C1 segment of cervical spinal cord (tissue), 14 donors: ENCODE measurements around the gene MYO7A.
"Not testable (repeated sequence)": the region's sequence is repeated elsewhere in the genome, so short reads cannot be mapped to it uniquely, and the experiment has no call there.

Experiments used
- DNase-seq, 14 donors: peaks; one replicate each; lab custom pipeline; 2025; lab: John Stamatoyannopoulos, UW

The MYO7A gene

GRCh38 chr11:77092382-77092781, 35.7 kb upstream of the MYO7A start:
- peak in 4 of 14 donors; percentile 16 to 59 (median 44) for DNase-seq

- no peak for DNase-seq
Measured at GRCh38 chr11:77093056-77093891, 34.8 kb upstream of the MYO7A start.

DNA sequence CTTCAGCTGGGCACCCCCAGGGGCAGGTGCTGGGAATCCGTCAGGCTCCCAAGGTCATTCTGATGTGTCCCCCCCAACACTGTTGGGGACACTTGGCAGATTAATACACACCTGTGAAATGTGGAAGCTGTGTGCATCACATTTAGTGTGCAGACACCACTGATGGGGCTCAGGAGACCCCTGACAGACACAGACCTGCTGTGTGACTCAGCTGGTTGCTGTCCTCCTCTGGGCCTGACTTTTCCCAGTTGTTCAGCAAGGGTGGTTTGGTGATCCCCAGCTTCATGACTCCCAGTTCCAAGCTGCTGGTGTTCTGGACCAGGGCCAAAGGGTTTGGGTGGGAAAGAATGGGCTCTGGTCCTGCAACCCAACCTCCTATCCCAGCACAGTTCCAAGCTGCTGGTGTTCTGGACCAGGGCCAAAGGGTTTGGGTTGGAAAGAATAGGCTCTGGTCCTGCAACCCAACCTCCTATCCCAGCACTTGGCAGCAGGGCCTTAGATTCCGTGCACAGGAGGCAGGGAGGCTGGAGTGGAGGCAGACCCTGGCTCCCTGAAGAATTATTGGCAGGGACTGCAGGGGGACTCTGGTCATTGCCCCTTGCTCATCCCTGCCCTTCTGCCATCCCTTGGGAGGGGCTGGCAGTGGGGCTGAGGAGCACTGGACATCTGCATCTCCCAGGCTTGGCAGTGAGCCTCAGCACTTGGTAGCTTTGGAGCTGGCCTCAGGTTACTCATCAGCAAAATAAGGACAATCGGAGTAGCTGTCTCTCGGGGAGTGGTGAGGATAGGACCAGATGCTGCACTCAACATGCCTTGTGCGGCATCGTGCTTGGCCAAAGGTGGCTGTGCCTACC, 33.8 kb upstream of the MYO7A start:
- DNase-seq = peak in 1 of 14 donors; percentile 40

GRCh38 chr11:77094841-77095365, 33.1 kb upstream of the MYO7A start:
- DNase-seq = no peak

DNA sequence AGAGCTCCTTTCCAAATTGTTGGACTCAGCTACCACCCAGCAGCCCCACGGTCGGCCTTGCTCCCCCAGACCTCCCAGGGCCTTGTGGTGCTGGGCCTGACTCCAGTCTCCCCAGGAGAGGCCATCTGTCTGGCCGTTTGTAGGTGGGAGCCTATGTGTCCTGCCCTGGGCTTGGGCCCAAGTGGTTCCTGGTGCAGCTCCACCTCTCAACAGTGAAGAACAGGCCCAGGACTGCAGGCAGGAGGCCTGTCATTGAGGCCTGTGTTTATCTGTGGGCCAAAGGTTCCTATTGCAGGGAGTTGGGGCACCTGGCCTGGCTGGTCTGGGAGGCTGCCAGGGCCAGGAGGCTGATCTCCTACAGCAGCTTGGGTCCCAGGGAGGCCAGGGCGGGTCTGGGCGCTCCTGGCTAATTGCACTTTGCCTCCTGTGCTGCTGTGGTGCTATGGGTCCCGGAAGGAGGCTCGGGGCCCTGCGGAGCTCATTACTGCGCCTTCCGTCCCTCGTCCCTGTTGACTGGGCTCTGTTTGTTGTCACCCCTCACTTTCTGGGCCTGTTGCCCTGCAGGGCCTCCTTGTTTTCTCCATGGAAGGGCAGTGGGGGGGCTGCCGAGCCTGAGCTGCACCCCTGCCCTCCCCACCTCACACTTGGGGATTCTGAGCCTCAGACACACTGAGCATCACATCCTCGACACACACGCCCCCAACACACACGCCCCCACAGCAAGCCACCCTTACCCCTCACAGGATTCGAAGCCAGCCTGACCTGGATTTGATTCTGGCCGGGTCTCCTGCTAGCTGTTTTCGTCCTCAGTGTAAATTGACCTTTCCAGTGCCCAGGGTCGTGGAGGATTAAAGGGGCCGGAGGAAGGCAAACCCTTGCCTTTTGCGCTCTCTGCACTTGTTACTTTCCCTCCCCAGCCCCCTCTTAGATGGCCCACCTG, 32.2 kb upstream of the MYO7A start:
- peak in 1 of 14 donors; percentile 35 for DNase-seq

GRCh38 chr11:77096591-77097019, 31.4 kb upstream of the MYO7A start:
- no peak for DNase-seq

- DNase-seq = not testable (repeated sequence)
Measured at GRCh38 chr11:77097180-77097579, 30.9 kb upstream of the MYO7A start.

DNA sequence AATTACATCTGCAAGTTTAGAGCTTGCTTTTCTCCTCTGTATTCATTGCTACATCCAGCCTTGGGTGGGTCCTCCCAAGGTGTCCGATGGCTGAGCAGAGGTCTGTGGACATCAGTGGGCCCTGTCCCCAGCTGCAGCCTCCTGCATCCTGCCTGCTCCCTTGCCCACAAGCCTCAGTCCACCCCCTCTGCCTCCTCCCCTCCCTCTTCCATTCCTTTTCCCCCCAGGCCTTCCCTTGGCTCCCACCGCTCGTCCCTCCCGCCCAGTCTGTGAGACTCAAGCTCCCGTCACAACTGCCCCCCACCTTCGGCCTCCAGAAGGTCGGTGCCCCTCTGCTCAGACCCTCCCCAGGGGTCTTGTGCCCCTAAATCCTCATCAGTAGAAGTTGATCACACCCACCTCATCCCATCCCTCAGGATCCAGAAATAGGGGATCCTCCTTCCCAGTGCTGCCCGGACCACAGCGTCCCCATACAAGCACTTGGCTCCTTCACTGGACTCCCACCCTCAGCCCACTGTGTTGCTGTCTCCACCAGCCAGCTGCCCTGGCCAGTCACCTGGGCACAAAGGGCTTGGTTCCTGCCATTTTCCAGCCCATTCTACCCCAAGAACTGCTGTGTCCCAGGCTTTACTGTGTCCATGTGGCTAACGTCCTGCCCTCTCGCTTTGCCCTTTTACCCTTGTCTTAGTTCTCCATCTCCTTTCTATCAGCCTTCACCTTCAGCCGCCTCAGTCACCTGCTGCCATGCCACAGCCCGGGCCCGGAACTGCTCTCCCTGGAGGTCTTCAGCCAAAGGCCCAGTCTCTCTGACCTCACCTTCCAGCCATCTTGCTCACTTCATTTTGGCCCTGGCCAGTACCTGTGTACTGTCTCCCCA, 27.6 kb upstream of the MYO7A start:
- no peak for DNase-seq

- no peak for DNase-seq
Measured at GRCh38 chr11:77101043-77101537, 27.0 kb upstream of the MYO7A start.

GRCh38 chr11:77102246-77103210, 25.5 kb upstream of the MYO7A start, which contains the start of gene OMP:
OMP (plus strand) TSS chr11:77102840; CDS start chr11:77102840, 0 bp downstream.
- no peak for DNase-seq

GRCh38 chr11:77103319-77103718, 24.7 kb upstream of the MYO7A start:
- DNase-seq = no peak

GRCh38 chr11:77104727-77105126, 23.3 kb upstream of the MYO7A start:
- peak in 1 of 14 donors; percentile 29 for DNase-seq

DNA sequence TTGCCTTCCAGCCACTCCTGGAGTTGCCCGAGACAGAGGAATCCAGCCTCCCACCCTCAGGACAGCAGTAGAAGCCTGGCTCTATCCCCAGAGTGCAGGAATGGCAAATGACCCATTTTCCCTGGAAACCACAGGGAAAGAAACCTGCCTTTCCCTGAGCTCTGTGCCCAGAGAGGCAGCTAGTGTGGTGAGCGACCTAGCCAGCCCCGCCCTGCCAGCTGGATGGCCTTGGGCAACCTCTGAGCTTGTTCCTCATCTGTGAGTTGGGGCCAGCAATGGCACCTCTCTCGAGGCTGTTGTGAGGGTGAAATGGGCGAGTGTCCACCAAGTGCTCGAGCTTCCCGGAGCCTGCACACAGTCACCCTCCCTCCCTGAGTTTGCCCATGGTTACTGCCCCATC, 21.7 kb upstream of the MYO7A start:
- DNase-seq = peak in 8 of 14 donors; percentile 24 to 77 (median 53)

GRCh38 chr11:77106759-77107158, 21.3 kb upstream of the MYO7A start:
- DNase-seq = no peak

- peak in 4 of 14 donors; percentile 6 to 77 (median 22) for DNase-seq
Measured at GRCh38 chr11:77107950-77108349, 20.1 kb upstream of the MYO7A start.

DNA sequence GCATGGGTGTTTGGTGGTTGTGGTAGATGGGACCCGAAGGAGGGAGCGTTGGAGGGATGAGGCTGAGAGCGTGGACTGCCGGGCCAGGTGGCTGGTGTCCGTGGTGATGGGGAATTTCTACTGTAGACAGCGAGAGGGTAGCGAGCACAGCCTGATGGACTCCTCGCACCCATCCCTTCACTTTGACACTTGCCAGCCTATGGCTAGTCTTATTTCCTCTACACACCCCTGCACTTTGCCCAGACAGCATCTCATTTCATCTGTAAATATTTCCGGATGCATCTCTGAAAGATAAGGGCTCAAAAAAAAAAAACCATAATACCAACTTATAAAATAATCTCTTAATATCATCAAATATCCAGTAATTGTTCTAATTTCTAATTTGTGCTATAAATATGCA, 19.6 kb upstream of the MYO7A start:
- no peak for DNase-seq

DNA sequence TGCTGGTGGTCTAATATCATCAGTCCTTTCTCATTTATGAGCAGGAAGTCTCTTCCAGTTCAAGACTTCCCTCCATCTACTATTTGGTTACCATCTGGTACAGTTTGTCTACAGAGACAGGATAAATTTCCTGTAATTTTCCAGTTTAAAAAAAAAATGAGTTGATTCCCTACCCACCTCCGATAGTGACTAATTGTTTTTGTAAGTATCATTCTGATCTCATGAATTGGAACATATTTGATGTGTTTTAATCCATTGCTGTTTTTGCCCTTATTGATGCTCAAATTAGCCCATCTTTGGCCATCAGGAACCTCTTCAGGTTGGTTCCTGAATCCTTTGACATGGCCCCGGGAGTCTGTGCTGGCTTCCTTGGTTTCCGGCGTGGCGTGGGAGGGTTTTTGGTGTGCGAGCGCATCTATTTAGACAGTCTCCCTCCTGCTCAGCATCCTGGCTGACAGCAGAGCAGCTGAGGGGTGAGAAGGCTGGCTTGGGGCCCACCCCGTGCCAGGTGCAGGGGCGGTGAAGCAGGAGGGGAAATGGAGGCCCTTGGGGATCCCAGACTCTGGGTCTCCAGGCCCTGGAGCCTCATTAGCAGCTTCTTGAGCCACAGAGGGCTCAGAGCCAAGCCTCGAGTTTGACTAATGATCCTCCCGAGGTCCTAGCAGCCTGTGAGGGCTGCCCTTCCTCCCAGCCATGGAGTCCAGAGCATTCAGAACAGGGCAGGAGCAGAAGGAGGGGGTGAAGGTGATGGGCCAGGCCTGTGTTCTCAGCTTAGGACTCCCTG, 18.6 kb upstream of the MYO7A start:
- no peak for DNase-seq

DNA sequence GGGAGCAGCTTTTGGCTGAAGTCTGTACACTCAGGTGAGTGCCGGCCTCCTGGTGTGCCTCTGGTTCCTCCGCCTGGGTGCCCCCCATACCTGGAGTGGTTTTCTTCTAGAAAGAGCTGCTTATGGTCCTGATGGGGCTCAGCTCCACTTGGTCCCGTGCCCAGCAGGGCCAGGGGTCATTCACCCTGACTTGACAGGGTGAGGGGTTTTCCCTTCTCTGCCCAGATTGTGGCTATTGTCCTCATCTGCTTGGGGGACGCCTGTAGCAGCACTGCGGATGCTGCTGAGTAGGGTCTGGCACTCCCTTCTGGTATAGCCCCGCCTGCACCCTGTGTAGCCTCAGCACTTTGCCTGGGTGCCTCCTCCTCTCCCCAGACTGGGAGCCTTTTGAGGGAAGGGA, 17.2 kb upstream of the MYO7A start:
- DNase-seq = no peak
